ENCODE measurements around the gene ZNF200.
A peak's percentile ranks its signal among the peaks of the same experiment; 100 is the strongest.

- TF ChIP-seq RAD21 (IDR thresholded peaks at IDR 0.05; ENCODE audit: low read depth) (no peak), USF1 (IDR thresholded peaks at IDR 0.05) (no peak), YY1 (IDR thresholded peaks at IDR 0.05; ENCODE audit: low read depth) (no peak), CREB1 (IDR thresholded peaks at IDR 0.05; ENCODE audit: low read depth) (no peak), TAF1 (IDR thresholded peaks at IDR 0.05; ENCODE audit: low read depth) (peak; percentile 29; the same call in 1 of the 2 replicates), CEBPB (IDR thresholded peaks at IDR 0.05) (no peak), MAX (IDR thresholded peaks at IDR 0.05) (no peak), REST (IDR thresholded peaks at IDR 0.05; ENCODE audit: low read depth) (no peak), EGR1 (IDR thresholded peaks at IDR 0.05) (no peak), NFIC (IDR thresholded peaks at IDR 0.05) (no peak), FOXM1 (IDR thresholded peaks at IDR 0.05; ENCODE audit: borderline replicate concordance, low read depth) (no peak)
Measured at GRCh38 chr16:3188675-3188924, 46.4 kb downstream of the ZNF200 start.
